Measurements from ENCODE around the gene CCDC33. TPM values are rescaled to one million over a fixed set of nuclear protein-coding genes. Genes with fewer than 3 reads are reported as not detected.

Gene CCDC33
- total and polyA plus RNA-seq, 10 donors, result 0.08 TPM; not detected in 9

DNA sequence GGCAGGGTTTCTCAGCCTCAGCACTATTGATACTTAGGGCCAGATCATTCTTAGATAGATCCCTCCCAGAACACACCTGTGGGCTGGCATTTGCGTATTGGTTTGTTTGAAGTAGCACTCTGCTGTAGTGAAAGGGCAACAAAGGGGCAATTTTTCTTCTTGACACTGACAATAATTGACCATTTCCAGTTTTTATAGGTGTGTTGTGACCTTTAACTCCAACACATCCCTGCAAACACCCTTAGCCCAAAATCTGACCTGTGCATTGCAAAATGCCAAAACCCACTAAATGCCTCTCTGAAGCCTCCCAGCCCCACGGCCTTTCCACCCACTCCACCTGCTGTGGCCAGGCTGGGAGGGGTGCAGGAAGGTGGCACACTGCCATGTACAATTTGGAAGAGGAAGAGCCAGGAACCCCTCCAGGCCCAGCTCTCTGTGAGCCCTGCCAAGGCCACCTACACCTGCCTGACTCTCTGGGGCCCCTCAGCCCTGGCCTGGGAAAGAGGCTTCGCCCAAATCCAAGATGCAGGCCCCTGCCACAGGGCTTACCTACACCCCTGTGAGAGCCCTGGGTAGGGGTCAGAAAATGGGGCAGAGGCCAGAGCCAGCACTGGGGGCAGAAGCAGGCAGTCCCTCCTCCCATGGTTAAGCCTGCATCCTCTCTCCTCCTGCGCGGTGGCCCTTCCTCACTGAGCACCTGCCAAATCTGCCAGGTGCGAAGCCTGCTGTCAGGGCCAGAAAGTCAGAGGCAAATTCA, 140.9 kb downstream of the CCDC33 start:
- DNase-seq, result no peak
- no peak overlapping the region for H3K4me3 ChIP-seq
- peaks cover 11 to 38% (median 28%) of the 10 kb centered on the region in 6 donors for H3K4me1 ChIP-seq
- H3K36me3 ChIP-seq, result no peaks in the 10 kb centered on the region
- H3K27ac ChIP-seq, result no peak overlapping the region
- WGBS, 5 donors, result 80 to 88% (median 84%) methylated on average over 5 to 6 of the region's 6 CpGs
- TF ChIP-seq POLR2A (IDR thresholded peaks at IDR 0.05) (no peak), POLR2AphosphoS5 (IDR thresholded peaks at IDR 0.05) (no peak), CTCF (IDR thresholded peaks at IDR 0.05 in 8 of 11, conservative IDR thresholded peaks at IDR 0.05 in 3 of 11) (no peak)
- H3K27me3 ChIP-seq (replicated peaks in 1 of 7), result peaks cover 0 to 10% (median 0%) of the 10 kb centered on the region in 7 donors
- no peaks in the 10 kb centered on the region for H3K9me3 ChIP-seq
- intact Hi-C loops (cut with DNase I; ENCODE audit: low total_unique reads), result loop anchor here (5.0 kb wide), 1 partner anchor 115 kb away; no protein-coding TSS in a partner anchor

- H3K9me3 ChIP-seq, result no peaks in the 10 kb centered on the region
- no peak overlapping the region for H3K27ac ChIP-seq
- peaks cover 0 to 3% (median 0%) of the 10 kb centered on the region in 7 donors for H3K27me3 ChIP-seq (replicated peaks in 1 of 7)
- no peak for DNase-seq
- no peak for TF ChIP-seq POLR2A (IDR thresholded peaks at IDR 0.05)
- no peak for TF ChIP-seq CTCF (IDR thresholded peaks at IDR 0.05 in 8 of 11, conservative IDR thresholded peaks at IDR 0.05 in 3 of 11)
- no peak for TF ChIP-seq POLR2AphosphoS5 (IDR thresholded peaks at IDR 0.05)
- H3K4me1 ChIP-seq, result peaks cover 22 to 49% (median 39%) of the 10 kb centered on the region in 6 donors
- no peak overlapping the region for H3K4me3 ChIP-seq
- WGBS, 5 donors, result 85 to 91% (median 87%) methylated on average over 15 of the region's 15 CpGs
- H3K36me3 ChIP-seq, result no peaks in the 10 kb centered on the region
- intact Hi-C loops (cut with DNase I; ENCODE audit: low total_unique reads), result loop anchor here (5.0 kb wide), 1 partner anchor 114 kb away; no protein-coding TSS in a partner anchor
Observed at GRCh38 chr15:74377831-74378766, 142.0 kb downstream of the CCDC33 start.

DNA sequence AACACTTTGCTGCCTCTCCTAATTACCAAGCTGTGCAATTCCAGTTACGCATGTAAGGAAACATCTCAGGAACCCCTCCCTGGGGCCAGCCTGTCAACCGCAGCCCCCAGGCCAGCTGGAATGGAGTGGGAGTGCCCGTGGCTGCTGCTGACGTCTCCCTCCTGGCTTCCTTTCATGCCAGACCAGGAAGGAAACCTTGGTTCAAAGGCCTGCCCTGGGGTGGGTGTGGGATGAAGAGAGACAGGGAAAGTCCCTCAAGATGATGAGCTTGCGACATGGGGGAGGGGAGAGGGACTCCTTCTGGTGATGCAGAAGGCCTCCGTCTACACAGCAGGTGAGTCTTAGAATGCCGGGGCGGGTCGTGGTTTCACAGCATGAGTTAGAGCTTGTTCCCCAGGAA, 142.7 kb downstream of the CCDC33 start:
- H3K27me3 ChIP-seq (replicated peaks in 1 of 7), result no peaks in the 10 kb centered on the region
- TF ChIP-seq POLR2AphosphoS5 (IDR thresholded peaks at IDR 0.05), result peak in 1 of 3 donors; percentile 37
- TF ChIP-seq CTCF (IDR thresholded peaks at IDR 0.05 in 8 of 11, conservative IDR thresholded peaks at IDR 0.05 in 3 of 11), result no peak
- no peak for TF ChIP-seq POLR2A (IDR thresholded peaks at IDR 0.05)
- no peaks in the 10 kb centered on the region for H3K9me3 ChIP-seq
- intact Hi-C loops (cut with DNase I; ENCODE audit: low total_unique reads), result loop anchor here (5.0 kb wide), 1 partner anchor 113 kb away; no protein-coding TSS in a partner anchor
- no peak overlapping the region for H3K4me3 ChIP-seq
- WGBS, 5 donors, result 16 to 23% (median 17%) methylated on average over 9 of the region's 9 CpGs
- H3K4me1 ChIP-seq, result peaks cover 28 to 49% (median 40%) of the 10 kb centered on the region in 6 donors
- DNase-seq, result no peak
- H3K36me3 ChIP-seq, result no peaks in the 10 kb centered on the region
- no peak overlapping the region for H3K27ac ChIP-seq

Data from spleen (tissue), 11 donors.